ENCODE measurements around the gene TAF1B.

DNA sequence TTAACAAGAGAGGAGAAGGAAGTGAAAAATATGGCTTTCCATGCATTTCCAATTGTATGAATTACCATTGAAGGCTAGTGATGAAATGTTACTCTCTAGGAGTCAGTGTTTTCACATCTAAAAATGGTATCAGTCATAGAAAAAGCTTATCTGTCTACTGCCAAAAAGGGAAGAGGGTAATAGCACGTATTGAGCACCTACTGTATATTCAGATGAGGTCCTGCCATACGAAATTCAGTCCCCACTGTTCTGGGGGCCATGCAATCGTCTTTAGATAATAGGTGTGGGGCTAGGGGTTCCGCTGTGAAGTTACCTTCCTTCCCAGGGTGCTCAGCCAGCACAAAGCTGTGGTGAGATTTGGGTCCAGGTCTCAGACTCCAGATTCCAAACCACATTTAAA is 94.0 kb downstream of the TAF1B start:
- TF ChIP-seq YY1 (IDR thresholded peaks at IDR 0.05; ENCODE audit: insufficient read depth, insufficient read length) (no peak), SUZ12 (IDR thresholded peaks at IDR 0.05; ENCODE audit: extremely low read depth, insufficient read depth, insufficient read length) (no peak), ZNF274 (IDR thresholded peaks at IDR 0.05; ENCODE audit: low read depth, low read length) (no peak)
